Kidney tubule cell (primary cell): Measurements from ENCODE around the gene ZC3H18.
"Not testable (repeated sequence)": the region's sequence is repeated elsewhere in the genome, so short reads cannot be mapped to it uniquely, and the experiment has no call there.

Experiments
- DNase-seq: peaks from one replicate; pipeline ENCODE4 v3.0.0-alpha.2; 2018; ENCODE audit warnings: low spot score

Gene ZC3H18

DNA sequence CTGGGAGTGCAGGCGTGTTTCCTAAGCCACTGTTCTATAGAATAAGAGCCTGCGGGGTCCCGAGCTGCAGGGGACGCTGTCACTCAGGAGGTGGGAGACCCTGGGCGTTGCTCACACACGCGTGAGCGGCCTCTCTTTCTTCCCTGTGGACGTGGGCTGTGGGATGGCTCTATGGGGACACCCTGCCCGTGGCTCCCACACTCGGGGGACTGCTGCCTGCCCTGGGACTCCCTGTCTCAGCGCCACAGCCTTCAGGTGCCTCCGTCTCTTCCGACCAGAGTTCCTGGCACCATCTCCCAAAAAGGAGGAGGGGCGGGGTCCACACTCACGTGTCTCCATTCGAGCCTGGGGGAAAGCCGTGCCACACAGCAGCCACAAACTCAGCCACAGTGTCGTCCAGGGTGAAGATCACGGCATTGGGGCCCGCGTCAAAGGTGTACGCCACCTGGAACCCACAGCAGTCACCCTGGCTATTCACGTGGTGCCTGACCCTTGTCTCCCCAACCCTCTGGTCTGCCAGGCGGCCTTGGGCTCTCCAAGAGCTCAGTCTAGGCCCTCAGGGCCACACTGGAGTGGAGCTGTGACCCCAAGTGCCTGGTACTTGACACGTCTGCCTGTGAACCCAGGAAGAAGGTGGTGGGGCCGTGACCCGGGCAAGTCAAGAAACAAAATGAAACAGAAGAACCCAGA, 84.3 kb downstream of the ZC3H18 start:
- DNase-seq, result no peak

DNA sequence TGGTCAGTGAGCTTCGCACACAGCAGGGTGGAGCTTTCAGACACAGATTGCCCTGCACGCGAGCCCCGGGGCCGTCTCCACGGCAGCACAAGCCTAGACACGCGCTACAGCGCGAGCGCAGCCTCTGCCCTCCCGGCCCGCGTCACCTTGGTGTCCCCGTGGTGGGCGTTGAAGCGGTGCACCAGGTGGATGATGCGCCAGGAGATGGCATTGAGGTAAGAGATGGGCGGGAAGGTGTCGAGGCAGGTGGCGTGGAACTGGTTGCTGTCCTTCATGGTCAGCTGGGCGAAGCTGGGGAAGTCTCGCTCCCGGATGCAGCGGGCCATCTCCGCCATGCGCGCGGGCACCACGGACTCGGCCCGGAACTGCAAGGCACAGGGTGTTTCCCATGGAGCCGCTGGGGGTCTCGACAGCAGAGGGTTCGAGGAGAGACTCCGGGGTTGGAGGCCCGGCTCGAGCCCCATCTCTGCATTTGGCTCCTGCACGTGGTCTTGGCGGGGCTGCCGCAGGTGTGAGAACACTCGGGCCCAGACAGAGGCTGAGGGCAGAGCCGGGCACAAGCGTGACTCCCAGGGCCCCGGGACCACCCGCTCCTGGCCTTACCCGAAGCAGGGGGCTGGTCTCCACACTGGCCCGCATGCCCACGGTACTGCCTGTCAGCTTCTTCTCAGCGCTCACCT, 85.0 kb downstream of the ZC3H18 start:
- no peak for DNase-seq

DNA sequence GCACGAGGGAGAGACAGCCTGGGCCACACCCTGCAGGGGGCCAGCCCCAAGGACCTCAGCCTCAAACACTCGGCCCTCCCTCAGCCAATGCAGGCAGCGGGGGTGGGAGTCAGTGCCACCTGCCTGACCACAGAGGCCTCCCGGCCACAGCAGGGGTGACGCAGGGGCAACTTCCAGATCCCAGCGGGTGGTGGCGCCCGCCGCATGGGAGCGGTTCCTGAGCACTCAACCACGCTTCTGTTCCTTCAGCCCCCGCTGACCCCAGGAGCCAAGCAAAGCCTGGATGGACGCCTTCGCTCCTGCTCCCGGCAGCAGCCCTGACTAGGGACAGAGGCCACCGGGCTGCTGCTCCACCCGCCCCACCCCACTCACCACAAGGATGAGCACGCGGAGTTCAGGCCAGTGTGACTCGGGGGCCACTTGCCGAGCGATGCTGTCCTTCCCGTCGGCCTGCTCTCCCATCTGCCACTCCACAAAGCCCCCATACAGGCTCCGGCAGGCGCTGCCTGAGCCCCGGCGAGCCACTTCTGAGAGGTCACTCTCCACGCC, 85.6 kb downstream of the ZC3H18 start:
- DNase-seq, result no peak

DNA sequence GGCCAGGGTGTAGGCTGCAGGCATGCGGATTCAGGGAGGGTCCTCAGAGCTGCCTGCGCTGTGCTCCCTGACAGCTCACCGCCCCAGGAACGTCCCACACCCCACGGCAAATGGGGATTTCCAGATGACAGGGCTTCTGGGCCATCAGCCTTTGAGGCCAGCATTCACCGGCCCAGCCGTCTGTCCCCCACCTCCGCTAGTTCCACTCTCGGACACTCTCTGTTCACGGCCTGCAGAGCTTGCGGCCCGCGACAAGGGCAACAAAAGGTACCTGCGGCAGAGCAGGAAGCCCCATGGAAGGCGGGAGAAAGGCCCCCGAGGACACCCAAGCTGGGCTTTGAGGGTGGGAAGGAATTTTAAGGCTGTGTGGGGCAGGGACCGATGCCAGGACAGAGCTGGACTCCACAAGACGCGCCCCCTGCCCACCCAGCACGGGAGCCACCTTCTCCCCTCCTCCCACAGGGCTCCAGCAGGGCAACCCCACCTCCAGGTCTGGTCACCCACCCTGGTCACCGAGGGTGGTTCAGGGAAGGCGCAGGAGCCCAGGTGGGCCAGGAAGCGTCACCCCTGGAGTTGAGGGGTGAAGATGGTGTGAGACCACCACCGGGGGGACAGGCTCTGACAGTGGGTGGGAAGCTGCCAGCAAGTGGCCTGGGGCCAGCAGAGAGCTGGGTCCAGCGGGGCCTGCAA, 86.2 kb downstream of the ZC3H18 start:
- no peak for DNase-seq

DNA sequence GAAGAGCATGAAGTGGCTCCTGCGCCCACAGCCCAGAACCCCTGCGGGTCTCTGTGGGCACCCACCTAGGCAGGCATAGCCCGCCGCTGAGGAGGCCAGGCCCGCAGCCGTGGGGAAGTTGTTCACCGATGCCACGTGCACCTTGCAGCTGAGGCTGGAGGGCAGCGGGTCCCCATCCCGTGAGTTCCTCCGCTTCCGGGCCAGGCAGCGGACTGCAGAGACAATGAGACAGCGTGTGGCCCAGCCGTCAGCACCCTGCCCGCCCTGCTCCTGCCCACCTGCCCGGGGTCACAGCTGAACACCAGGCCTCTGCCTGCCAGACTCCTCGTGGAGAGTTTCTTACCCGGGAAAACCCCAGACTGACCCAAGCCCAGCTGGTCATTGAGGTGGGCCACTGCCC, 87.2 kb downstream of the ZC3H18 start:
- DNase-seq, result no peak

DNA sequence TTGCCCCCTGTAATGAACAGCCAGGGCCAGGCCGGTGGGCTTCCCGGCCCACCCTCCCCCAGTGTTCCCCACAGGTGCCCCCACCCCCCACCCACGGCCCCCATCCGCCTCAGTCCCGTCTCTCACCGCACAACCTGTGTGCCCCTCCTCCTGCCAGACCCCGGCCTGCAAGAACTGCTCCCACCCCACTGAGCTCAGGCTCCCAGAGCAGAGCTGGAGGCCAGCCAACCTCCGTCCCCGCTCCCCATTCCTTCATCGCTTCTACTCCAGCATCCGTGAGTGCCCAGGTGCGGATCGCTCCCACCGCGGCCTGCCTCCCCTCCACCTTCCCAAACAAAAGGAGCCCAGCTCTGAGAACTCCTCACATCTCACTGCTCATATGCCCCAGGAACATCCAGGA, 88.5 kb downstream of the ZC3H18 start:
- no peak for DNase-seq

DNA sequence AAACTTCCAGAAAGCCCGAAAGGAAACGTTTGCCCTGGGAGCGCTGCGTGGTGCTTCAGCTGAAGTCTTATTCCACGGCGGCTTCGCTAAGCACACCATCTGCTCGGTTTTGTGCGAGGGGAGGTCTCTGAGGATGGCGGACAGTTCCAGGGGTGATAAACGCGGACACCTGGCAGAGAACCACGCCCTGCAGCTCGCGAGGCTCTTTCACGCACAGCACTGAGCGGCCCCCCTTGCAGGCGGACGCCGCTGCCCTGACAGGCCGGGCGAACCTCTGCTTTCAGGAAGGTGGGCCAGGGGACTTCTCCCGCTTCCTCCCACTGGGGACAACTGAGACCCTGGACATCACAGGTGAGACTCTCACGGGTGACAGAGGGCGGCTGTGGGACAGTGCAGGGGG, 89.0 kb downstream of the ZC3H18 start:
- DNase-seq, result no peak

DNA sequence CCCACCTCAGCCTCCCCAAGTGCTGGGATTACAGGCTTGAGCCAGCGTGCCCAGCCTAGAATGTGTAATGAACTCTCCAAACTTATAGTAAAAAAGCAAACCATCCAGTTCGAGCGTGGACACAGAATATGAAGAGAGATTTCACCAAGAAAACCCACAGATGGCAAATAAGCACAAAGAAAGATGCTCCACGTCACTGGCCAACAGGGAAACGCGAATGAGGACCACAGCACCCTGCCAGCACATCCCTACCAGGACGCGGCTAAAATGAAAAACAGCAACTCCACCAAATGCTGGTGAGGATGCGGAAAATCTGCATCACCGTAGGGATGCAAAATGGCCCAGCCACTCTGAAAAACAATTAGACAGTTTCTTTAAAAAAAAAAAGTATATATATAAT, 91.3 kb downstream of the ZC3H18 start:
- no peak for DNase-seq

DNA sequence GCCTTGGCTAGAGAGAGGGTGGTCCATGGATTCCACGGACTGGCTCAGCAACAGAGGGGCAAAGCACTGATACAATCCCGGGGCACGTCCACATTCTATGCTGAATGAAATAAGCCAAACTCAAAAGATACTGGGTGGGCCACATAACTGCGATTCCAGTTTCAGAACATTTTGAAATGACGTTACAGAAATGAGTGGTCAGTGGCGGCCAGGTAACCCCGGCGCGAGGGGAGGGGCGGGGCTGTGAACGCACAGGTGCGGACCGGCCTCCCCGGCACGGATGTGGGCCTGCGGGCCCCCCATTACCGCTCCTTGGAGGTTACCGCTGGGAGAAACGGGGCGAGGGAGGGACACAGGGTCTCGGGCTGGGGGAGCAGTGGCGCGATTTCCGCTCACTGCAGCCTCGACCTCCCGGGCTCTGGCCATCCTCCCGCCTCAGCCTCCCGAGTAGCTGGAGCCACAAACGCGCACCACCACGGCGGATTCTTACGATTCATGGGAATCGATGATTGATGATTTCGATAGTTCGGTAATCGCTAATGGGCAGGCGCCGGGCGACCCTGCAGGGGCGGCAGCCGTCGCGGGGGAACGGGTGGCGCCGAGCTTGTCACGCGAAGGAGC, 92.1 kb downstream of the ZC3H18 start:
- no peak for DNase-seq

DNA sequence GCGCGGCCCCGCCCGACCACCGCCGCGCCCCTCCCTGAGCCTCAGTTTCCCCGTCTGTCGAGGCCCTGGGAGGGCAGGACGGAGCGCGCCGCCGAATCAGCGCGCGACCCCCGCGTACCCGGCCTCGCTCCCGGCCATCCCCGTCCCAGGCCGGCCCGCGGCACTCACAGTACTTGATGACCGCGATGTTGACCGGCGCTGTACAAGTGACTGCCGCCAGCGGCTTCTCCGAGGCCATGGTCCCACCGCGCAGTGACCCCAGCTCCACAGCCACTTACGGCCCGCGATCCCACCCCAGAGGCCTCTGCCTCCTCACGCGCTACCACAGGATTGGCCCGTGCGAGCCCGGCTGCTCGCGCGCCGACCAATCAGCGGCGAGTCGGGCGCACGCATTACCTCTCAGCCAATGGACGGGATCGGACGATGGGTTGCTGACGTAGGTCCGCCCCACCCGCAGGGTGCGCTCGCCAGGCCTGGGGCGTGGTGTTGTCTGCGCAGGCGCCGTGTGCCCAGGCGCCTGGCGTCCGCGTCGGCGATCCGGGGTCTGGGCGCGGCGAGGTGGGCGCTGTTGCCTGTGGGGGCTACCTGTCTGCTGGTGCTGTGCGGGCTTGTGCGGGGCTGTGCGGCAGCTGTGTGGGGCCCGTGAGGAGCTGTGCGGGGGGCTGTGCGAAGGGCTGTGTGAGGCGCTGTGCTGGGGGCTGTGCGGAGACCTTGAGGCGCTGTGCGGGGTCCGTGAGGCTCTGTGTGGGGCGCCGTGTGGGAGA, 92.8 kb downstream of the ZC3H18 start, which contains the start of gene MVD:
Gene MVD, minus strand, starts transcription at position 249 of the 764 bp plus-strand sequence. Its CDS starts 11 bp downstream, at position 238.
- peak; percentile 98 for DNase-seq

DNA sequence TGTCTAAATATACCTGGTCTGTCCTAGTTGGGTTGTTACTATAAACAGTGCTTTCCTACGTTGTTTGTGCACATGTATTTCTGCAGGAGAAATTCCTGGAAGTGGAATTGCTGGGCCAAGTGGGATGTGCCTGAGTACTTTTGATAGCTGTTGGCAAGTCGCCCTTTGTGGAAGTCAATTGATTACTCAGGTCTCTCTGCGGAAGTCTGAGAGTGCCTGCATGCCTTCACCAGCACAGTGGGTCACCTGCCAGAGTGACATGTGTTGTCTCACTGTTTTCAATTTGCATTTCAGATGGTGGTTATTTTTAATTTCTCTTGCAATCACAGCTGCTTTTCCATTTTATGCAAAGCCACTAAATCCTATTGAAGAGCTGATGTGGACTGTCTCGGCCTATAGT, 94.9 kb downstream of the ZC3H18 start:
- DNase-seq, result peak; percentile 57

DNA sequence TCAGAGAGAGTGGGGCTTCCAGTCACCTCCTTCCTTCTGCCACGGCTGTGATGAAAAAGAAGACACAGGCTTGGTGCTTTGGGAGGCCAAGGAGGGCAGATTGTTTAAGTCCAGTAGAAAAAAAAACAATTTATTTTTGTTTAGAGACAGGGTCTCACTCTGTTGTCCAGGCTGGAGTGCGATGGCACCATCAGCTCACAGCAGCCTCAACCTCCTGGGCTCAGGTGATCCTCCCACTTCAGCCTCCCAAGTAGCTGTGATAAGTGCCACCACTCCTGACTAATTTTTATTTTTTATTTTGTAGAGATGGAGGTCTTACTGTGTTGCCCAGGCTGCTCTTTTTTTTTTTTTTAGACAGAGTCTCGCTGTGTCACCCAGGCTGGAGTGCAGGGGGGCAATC, 95.4 kb downstream of the ZC3H18 start:
- DNase-seq, result no peak

DNA sequence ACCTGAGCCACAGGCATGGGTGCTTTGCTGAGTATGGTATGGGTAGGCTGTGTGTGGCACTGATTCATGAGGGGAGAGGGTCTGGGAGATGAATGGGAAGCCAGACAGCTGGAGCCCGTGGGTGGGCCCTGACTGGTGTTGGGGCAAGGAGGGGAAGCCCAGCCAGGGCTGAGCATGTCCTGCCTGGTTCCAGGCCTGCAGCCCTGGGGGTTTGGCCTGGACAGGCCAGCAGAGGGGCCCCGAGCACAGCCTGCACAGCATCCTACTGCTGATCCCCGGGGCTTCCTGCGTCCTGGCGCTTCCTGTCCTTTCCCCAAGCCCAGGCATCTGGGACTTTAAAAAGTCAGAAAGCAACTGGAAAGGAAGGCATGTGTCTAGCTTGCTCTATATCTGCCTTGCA, 97.3 kb downstream of the ZC3H18 start:
- DNase-seq, result no peak

DNA sequence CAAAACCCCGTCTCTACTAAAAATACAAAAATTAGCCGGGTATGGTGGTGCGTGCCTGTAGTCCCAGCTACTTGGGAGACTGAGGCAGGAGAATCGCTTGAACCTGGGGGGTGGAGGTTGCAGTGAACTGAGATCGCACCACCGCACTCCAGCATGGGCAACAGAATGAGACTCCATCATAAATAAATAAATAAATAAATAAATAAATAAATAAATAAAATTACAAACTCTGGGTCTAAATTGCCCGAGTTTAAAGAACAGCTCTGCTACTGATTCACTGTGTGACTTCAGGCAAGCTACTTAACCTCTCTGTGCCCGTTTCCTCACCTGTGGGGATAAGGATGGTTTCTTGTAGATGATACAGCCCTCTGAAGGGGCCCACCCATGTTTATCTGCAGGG, 99.3 kb downstream of the ZC3H18 start:
- not testable (repeated sequence) for DNase-seq

DNA sequence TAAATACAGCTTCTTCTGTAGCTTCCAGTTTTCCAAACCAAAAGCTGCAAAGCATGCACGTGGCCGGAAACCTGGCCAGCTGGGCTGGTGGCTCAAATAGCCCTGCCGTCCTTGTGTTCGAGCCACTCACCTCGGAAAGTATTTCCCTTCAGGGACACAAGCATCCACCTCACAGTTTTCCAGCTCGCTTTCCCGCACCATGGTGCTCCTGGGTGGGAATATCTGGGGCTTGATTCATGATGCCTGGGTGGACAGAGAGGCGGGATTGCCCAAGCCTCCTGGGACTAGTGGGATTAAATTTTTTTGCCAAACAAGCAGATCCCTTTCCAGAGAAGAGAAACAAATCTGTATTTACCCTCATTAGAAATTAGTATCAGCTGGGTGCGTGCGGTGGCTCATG, 99.8 kb downstream of the ZC3H18 start:
- DNase-seq, result no peak

DNA sequence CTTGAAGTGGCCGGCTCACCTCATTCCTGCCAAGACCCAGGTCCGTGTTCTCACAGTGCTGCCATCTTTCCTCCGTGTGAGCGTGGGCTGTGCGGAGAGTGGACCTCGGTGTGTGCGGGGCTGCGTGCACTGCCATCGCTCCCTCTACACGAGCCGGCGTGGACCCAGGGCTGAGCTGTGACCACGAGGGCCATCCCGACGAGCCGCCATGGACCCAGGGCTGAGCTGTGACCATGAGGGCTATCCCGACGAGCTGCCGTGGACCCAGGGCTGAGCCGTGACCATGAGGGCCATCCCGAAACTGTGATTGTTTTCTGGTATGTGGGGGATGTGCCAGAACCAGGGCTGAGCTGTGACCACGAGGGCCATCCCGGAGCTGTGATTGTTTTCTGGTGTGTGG, 101.6 kb downstream of the ZC3H18 start:
- no peak for DNase-seq

DNA sequence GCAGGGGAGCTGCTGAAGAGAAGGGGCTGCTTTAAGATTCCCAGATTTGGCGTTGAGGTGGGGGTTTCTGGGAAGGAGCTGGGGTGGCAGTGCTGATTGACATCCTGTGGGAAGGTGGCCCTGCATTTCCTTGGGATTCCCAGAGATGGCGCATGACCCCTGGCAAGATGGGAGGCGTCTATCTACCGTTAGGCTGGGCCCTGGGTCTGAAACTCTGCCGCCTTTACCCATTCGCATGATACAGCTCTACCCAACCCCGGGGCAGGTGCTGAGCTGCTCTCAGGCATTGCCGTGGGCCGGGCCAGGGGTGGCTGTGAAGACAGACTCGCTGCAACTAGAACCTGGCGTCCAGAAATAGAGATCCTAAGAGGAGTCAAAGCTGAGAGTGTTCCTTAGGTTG, 102.6 kb downstream of the ZC3H18 start:
- DNase-seq, result no peak

DNA sequence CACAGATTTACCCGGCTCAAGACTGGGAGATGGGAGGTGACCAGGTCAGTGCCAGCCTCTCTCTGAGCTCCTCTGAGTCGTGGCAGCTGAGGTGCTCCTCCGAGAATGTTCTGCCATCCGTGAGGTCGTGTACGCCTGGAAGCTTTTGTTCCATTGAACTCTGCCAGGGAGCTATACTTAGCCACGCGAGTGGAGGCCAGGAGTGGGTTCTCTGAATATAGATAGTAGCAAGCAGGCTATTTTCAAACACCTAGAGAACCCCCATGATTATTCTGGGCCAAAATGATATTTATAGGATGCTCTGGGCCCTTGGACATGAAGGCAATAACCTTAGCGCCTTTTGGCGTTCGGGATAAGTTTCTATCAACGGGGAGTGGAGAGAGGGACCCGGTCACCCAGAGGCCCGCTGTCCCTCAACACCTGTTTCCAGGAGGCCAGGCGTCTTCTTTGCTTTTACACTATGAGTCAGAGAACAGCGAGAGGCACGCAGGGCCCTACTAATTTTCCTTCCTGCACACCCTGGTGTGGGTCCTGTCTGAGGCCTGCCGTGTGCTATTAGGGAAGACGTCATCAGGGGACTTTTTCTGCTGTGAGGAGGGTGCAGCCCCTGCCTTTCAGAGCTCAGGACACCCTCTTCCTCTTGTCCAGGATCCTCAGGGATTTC, 103.6 kb downstream of the ZC3H18 start:
- no peak for DNase-seq

DNA sequence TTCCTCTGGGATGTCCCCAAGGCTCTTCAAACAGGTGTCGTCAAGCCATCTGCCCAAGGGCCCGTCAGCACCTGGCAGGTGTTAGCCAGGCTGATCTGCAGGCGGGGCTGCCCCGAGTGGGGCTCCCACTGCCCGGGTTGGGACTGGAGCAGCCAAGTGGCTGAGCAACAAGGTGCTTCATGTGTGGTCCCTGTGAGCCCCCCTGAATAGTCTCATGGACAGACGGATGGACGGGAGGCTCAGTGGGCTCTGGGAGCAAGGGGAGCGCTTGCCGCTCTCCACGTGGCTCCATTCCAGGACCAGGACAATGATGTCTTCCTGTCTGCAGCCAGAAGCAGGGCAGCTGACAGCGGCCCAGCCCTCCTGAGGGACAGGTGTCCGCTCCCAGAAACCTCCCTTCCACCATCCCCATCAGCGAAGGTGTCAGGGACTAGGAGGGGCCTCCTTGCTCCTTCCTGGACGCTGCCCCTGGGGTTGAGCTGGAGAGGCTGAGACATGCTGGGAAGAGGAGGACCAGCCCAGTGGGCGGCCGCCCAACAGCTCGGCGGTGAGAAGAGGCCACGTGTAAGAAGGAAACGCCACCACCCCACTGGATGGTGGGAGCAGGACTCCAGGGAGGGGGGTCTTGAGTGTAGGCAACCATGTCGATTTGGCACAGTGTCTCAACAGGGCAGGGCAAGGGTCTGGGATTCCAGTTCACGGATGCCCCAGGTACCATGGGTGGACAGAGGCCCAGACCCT, 106.5 kb downstream of the ZC3H18 start:
- DNase-seq, result no peak

DNA sequence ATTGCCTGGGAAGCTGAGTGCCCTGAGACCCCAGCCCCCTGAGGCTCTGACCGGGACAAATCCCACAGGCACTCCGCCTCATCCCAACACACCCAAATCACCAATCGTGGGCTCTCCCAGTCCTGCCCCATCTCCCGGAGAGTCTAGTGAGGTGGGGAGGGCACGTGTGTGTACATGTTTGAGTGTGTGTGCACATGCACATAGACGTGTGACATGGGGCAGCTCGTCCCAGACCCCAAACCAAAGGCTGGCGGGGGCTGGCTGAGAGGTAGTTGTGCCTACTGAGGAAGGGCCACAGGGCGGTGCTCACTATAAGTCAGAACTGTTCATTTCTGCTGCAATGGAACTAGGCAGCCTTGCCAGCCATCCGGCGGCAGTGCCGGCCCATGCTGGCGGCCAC, 107.5 kb downstream of the ZC3H18 start:
- no peak for DNase-seq
